Central memory CD8-positive, alpha-beta T cell (primary cell): Measurements from ENCODE around the gene ZKSCAN4.

ENCODE experiments used
- ATAC-seq: fragments of 150-1000 bp; cut with Tn5 transposase; replicated peaks from 2 replicates; pipeline ENCODE4 v1.10.0; 2022; ENCODE audit warnings: mild to moderate bottlenecking, moderate FRiP score, moderate number of reproducible peaks; ENCODE audit not compliant: poor library complexity, severe bottlenecking; ENCODE audit errors: extremely low read depth
- DNase-seq, 2 donors: peaks; one replicate each; pipeline ENCODE4 v3.0.0; 2021; ENCODE audit warnings: low spot score in 2 of 2
- H3K27ac Mint-ChIP-seq: one replicate; pipeline ENCODE4 v1.8.0; 2022; ENCODE audit warnings: low read depth, mild to moderate bottlenecking, moderate library complexity, mixed read lengths
- H3K27me3 Mint-ChIP-seq: one replicate; pipeline ENCODE4 v1.8.0; 2022; ENCODE audit warnings: mixed read lengths
- H3K36me3 Mint-ChIP-seq: one replicate; pipeline ENCODE4 v1.8.0; 2022; ENCODE audit warnings: mild to moderate bottlenecking, moderate library complexity, mixed read lengths; ENCODE audit not compliant: insufficient read depth
- H3K4me1 Mint-ChIP-seq: one replicate; pipeline ENCODE4 v1.8.0; 2022; ENCODE audit warnings: mixed read lengths
- H3K4me3 Mint-ChIP-seq: one replicate; pipeline ENCODE4 v1.8.0; 2022; ENCODE audit warnings: mild to moderate bottlenecking, moderate library complexity, mixed read lengths
- H3K9me3 Mint-ChIP-seq: one replicate; pipeline ENCODE4 v1.8.0; 2022; ENCODE audit warnings: mixed read lengths

Gene ZKSCAN4

DNA sequence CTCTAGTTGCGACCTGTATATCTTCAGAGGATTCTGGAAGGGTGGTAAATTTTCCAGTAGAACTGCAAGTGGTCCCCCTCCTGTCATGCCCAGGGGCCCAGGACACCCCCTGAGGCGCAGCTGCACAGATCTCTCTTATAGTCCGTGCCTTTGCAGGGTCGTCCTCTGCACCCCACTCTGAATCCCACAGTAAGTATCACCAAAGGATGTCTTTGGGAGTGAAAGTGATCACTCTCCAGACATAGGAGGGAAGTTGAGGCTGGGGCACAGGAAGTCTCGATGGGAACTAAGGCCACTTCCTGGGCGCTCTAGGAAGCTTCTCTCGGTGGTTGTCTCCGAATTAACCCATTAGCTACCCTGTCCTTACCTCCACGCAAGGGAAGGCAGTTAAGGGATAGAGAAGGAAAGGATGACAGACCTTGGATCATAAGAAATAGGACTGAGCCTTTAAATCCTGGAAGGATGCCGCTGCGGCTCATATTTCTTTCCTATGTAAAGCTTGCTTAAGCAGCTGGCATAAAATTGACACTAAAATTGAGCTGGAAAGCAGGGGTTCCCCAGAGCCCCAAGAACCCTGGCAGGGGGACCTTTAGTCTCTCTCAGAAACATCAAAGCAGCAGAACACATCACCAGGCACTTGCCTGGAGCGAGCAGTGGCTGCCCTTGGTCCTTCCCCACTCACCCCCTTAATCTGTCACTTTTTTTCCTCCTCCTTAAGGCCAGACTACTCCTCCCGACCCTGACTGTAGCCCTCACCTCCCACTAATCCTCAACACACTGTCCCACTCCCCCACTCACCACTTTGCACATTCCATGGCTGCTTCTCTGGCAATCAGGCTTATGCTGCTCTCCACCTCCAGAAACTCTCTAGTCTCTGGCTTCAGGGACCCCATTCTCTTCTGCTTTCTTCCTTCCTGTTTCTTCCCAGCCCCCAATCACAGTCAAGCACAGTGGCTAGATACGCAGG lies at the start of gene ZKSCAN4:
ZKSCAN4 (minus strand) TSS at position 261 of the 967 bp plus-strand sequence. CDS start 289 bp downstream, outside the sequence.
- Mint-ChIP-seq H3K4me1 (peaks cover 24% of the 10 kb centered on the region), H3K9me3 (no peaks in the 10 kb centered on the region), H3K36me3 (peaks cover 2% of the 10 kb centered on the region), H3K27me3 (no peaks in the 10 kb centered on the region), H3K27ac (peak within 1 kb of the TSS; percentile 58), H3K4me3 (peak within 1 kb of the TSS; percentile 99)
- DNase-seq (peak; percentile 69 to 71), ATAC-seq (peak; percentile 91)

GRCh38 chr6:28296520-28297060 lies 44.5 kb upstream of the ZKSCAN4 start:
- H3K4me1 Mint-ChIP-seq: no peaks in the 10 kb centered on the region
- no peaks in the 10 kb centered on the region for H3K9me3 Mint-ChIP-seq
- H3K4me3 Mint-ChIP-seq: no peak overlapping the region
- H3K27me3 Mint-ChIP-seq: no peaks in the 10 kb centered on the region
- H3K27ac Mint-ChIP-seq: no peak overlapping the region
- H3K36me3 Mint-ChIP-seq: no peaks in the 10 kb centered on the region
- no peak for DNase-seq
- no peak for ATAC-seq

GRCh38 chr6:28295326-28295725 lies 43.3 kb upstream of the ZKSCAN4 start:
- DNase-seq (no peak), ATAC-seq (no peak)
- H3K27me3 Mint-ChIP-seq: no peaks in the 10 kb centered on the region
- no peaks in the 10 kb centered on the region for H3K9me3 Mint-ChIP-seq
- H3K4me1 Mint-ChIP-seq: no peaks in the 10 kb centered on the region
- H3K4me3 Mint-ChIP-seq: no peak overlapping the region
- no peak overlapping the region for H3K27ac Mint-ChIP-seq
- no peaks in the 10 kb centered on the region for H3K36me3 Mint-ChIP-seq

GRCh38 chr6:28291573-28291972 lies 39.5 kb upstream of the ZKSCAN4 start:
- Mint-ChIP-seq H3K27ac (no peak overlapping the region), H3K9me3 (no peaks in the 10 kb centered on the region), H3K36me3 (no peaks in the 10 kb centered on the region), H3K4me3 (no peak overlapping the region), H3K27me3 (no peaks in the 10 kb centered on the region), H3K4me1 (no peaks in the 10 kb centered on the region)
- no peak for ATAC-seq
- no peak for DNase-seq

DNA sequence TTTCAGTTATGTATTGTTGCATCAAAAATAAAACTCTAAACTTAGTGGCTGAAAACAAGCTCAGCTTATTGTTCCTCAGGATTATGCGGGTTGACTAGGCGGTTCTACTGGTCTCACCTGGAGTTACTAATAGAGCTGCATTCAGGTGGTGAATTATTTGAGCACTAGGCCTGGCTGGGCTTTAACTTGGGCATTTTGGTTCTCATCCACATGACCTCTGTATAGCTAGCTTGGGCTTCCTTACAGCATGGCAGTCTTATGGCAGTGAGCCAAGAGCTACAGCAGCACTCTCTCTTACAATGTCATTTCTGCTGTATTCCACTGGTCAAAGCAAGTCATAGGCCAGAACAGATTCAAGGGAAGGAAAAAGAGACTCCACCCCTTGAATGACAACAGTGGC lies 30.9 kb upstream of the ZKSCAN4 start:
- H3K9me3 Mint-ChIP-seq: no peaks in the 10 kb centered on the region
- DNase-seq (no peak), ATAC-seq (no peak)
- H3K4me3 Mint-ChIP-seq: no peak overlapping the region
- H3K4me1 Mint-ChIP-seq: peaks cover 10% of the 10 kb centered on the region
- peaks cover 15% of the 10 kb centered on the region for H3K27me3 Mint-ChIP-seq
- H3K36me3 Mint-ChIP-seq: peaks cover 1% of the 10 kb centered on the region
- H3K27ac Mint-ChIP-seq: no peak overlapping the region

- Mint-ChIP-seq H3K4me1 (peaks cover 10% of the 10 kb centered on the region), H3K27ac (peak within 1 kb of the TSS; percentile 29), H3K36me3 (peaks cover 4% of the 10 kb centered on the region), H3K4me3 (peak within 1 kb of the TSS; percentile 65), H3K9me3 (no peaks in the 10 kb centered on the region), H3K27me3 (peaks cover 15% of the 10 kb centered on the region)
- DNase-seq: peak in 1 of 2 donors; percentile 21
- peak; percentile 72 for ATAC-seq
Measured at GRCh38 chr6:28281288-28282064, 29.4 kb upstream of the ZKSCAN4 start, which contains the start of gene PGBD1. PGBD1 (plus strand) TSS chr6:28281572; CDS start chr6:28283814, 2,242 bp downstream.

DNA sequence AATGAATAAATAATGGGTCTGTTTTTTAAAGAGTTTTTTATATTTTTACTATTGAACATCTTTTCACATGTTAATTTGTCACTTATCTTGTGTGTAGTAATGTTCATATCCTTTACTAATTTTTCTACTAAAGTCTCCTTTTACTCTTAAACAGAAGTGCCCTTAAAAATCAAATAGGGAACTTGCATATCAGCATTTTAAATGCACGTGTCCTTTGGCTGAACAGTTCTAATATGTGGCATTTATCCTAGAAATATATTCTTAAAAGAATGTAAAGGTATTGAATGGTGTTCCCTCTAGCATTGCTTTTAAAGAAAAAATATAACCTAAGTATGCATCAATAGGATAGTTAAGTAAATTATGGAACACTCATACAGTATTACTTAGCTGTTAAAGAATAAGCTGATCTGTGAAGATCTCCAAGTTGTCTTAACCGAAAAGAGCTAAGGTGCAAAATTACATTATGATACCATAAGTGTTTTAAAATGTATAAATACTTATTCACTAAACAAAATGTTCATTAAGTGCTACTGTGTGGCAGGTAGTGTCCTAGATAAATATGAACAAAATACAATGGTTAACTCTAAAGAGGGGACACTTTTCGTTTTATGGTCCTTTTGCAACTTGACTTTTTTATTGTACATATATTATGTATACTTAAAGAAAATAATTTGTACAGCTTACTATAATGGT lies 28.7 kb upstream of the ZKSCAN4 start:
- H3K27me3 Mint-ChIP-seq: peaks cover 15% of the 10 kb centered on the region
- DNase-seq: no peak
- H3K4me3 Mint-ChIP-seq: peak overlapping the region; percentile 65
- H3K36me3 Mint-ChIP-seq: peaks cover 8% of the 10 kb centered on the region
- H3K9me3 Mint-ChIP-seq: no peaks in the 10 kb centered on the region
- peak overlapping the region; percentile 29 for H3K27ac Mint-ChIP-seq
- peaks cover 10% of the 10 kb centered on the region for H3K4me1 Mint-ChIP-seq
- no peak for ATAC-seq

- Mint-ChIP-seq H3K4me1 (peaks cover 16% of the 10 kb centered on the region), H3K27me3 (peaks cover 13% of the 10 kb centered on the region), H3K36me3 (peaks cover 32% of the 10 kb centered on the region)
Measured at GRCh38 chr6:28277746-28278145, 25.7 kb upstream of the ZKSCAN4 start.

GRCh38 chr6:28274888-28275287 lies 22.8 kb upstream of the ZKSCAN4 start:
- no peaks in the 10 kb centered on the region for H3K27me3 Mint-ChIP-seq
- no peaks in the 10 kb centered on the region for H3K9me3 Mint-ChIP-seq
- peaks cover 41% of the 10 kb centered on the region for H3K36me3 Mint-ChIP-seq
- ATAC-seq (no peak), DNase-seq (no peak)
- no peak overlapping the region for H3K4me3 Mint-ChIP-seq
- H3K4me1 Mint-ChIP-seq: peaks cover 6% of the 10 kb centered on the region
- H3K27ac Mint-ChIP-seq: no peak overlapping the region

More at GRCh38 chr6:28277746-28278145, 25.7 kb upstream of the ZKSCAN4 start:
- H3K4me3 Mint-ChIP-seq: no peak overlapping the region
- H3K27ac Mint-ChIP-seq: no peak overlapping the region
- ATAC-seq (no peak), DNase-seq (no peak)
- no peaks in the 10 kb centered on the region for H3K9me3 Mint-ChIP-seq

DNA sequence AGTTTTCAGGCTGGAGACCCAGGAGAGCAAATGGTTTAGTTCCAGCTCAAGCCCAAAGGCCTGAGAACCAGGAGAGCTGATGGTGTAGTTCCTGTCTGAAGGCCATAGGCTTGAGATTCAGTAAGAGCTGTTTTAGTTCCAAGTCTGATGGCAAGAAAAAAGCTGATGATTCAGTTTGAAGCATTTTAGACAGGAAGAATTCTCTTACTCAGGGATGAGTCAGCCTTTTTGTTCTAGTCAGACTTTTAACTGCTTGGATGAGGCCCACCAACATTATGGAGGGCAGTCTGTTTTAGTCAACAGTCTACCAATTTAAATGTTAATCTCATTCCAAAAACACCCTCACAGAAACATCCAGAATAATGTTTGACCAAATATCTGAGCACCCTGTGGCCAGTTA lies 17.4 kb upstream of the ZKSCAN4 start:
- Mint-ChIP-seq H3K36me3 (peaks cover 26% of the 10 kb centered on the region), H3K27me3 (no peaks in the 10 kb centered on the region), H3K4me3 (no peak overlapping the region), H3K27ac (no peak overlapping the region), H3K9me3 (no peaks in the 10 kb centered on the region), H3K4me1 (no peaks in the 10 kb centered on the region)
- DNase-seq (no peak), ATAC-seq (no peak)

DNA sequence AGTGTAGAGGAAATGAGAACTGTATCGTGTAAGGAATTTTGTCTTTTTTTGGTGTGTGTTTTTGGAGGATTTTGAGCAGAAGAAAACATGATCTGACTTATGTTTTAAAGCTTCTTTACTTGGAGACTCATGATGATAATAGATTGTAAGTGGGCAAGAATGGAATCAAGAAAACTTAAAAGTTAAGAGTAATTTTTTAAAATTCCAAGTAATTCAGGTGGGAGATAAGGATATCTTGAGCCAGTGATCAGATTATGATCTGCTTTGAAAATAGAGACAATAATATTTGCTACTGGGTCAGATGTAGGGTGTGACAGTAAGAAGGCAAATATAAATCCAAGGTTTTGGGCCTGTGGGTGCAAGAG lies 15.6 kb upstream of the ZKSCAN4 start:
- ATAC-seq (no peak), DNase-seq (no peak)
- peaks cover 10% of the 10 kb centered on the region for H3K36me3 Mint-ChIP-seq
- no peak overlapping the region for H3K4me3 Mint-ChIP-seq
- no peaks in the 10 kb centered on the region for H3K9me3 Mint-ChIP-seq
- H3K4me1 Mint-ChIP-seq: no peaks in the 10 kb centered on the region
- no peaks in the 10 kb centered on the region for H3K27me3 Mint-ChIP-seq
- no peak overlapping the region for H3K27ac Mint-ChIP-seq
